ENCODE results near the gene SLC3A2.
"Not testable (repeated sequence)": the region's sequence is repeated elsewhere in the genome, so short reads cannot be mapped to it uniquely, and the experiment has no call there.

SLC3A2 gene

GRCh38 chr11:62931499-62932278 is 51.0 kb downstream of the SLC3A2 start:
- DNase-seq: no peak

- DNase-seq: no peak
These were observed 52.6 kb downstream of the SLC3A2 start for GRCh38 chr11:62933285-62933684.

GRCh38 chr11:62933750-62934495 is 53.2 kb downstream of the SLC3A2 start:
- no peak for DNase-seq

- no peak for DNase-seq
These were observed 53.7 kb downstream of the SLC3A2 start for GRCh38 chr11:62934496-62934785.

- DNase-seq: not testable (repeated sequence)
These were observed 56.8 kb downstream of the SLC3A2 start for GRCh38 chr11:62937528-62937927.
